HG03175 (cell line): Measurements from ENCODE around the gene APOA5.
A peak's percentile ranks its signal among the peaks of the same experiment; 100 is the strongest.
"Not testable (repeated sequence)": the region's sequence is repeated elsewhere in the genome, so short reads cannot be mapped to it uniquely, and the experiment has no call there.

Experiments used
- ATAC-seq: cut with Tn5 transposase; IDR thresholded peaks from one replicate; pipeline ENCODE4 v1.9.1; 2021; ENCODE audit warnings: mild to moderate bottlenecking, moderate library complexity; ENCODE audit not compliant: unreplicated experiment

Gene APOA5

DNA sequence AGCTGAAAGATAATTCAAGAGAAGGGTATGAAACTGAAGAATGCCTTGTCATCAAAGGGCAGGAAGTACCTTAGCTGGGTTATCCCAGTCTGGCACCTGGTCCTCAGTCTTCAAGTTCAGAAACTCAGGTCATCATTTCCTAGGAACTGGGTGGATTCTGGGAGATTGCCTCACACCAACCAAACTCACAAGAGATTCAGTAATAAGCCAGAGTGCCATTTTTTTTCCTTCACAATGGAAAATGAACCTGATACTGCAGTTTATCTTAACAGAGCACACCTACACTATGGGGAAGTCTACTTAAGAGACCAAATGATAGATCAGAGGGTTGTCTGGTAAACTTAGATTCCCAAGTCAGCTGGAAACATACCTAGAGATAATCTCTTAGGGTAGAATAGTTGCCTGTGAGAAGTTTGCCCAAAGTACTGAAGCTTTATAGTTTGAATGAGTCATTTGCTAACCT lies 15.1 kb downstream of the APOA5 start:
- no peak for ATAC-seq

DNA sequence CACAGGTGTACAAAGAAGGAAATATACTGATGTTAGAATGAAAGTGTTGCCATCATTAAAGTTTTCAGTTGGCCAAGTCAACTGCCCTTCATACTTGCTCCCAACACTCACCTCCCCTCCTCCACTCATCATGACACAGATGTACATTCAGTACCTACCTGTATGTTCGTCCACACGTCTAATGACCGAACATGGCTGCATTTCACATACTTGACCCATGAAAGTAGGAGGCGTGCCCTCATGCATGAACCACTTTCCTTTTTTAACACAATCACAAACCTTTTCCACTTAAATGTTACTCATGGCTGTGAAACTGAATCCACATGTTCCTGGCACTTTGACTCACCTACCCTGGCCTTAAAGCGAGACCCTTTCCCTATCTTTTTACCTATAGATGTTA lies 15.7 kb downstream of the APOA5 start:
- ATAC-seq, result no peak

DNA sequence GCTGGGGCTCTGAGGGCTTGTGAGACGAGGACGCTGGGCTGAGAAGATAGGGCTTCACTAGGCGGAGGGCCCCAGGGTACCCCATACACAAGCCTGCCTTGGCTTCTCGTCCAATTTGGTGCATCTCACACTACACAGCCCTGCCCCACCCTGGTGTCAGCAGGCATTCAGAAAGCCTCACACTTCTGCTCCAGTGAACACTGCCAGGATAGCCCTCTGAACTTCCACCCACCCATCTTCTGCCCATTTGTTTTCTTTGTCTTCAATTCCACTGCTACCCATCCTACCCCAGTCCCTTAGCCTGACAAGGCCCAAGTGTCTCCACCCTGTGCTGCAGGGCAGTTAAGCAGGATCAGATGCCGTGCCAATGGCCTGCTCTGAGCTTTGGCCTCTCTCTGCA lies 17.0 kb downstream of the APOA5 start:
- ATAC-seq, result no peak

DNA sequence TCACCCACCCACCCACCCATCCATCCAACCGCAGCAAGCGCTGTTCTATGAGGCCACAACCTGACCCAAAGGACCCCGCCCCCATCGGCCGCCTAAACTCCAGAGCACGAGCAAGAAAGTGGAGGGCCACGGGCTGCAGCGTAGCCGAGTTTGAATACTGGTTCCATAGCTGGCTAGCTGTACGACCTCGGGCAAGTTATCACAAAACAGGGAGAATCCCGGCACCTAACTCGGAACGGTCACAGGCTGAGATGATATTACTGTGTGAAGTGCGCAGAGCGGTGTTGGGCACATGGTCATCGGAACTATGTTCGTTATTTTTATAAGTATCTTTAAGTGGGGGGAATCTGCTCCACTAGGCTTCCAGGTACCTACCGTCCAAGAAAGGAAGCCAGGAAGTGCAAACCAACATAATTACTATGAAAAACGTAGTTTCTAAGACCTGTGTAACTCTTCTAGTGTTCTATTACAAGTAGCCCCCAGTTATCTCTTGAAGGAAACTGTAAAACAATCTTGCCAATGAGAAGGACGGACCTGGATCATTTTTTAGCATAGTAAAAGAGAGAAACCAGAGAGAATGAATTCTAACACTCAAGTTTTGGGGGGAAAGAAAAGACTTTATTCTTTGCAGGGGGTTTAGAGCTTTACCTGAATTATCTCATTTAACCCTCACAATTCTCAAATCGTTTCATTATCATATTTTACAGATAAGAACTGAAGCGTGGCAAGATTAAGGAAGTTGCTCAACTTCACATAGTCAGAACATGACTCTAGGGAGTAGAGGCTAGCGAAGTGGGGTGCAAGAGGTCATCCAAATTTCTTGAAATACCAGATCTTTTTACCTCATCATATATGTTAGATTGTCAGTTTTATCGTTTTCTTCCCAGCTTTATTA lies 18.2 kb downstream of the APOA5 start:
- ATAC-seq, result peak; percentile 37

GRCh38 chr11:116772443-116773202 lies 19.1 kb downstream of the APOA5 start, which contains the start of gene BUD13:
TSS of gene BUD13 (minus strand) at chr11:116772987. CDS start at chr11:116772964, 23 bp downstream.
- peak; percentile 84 for ATAC-seq

DNA sequence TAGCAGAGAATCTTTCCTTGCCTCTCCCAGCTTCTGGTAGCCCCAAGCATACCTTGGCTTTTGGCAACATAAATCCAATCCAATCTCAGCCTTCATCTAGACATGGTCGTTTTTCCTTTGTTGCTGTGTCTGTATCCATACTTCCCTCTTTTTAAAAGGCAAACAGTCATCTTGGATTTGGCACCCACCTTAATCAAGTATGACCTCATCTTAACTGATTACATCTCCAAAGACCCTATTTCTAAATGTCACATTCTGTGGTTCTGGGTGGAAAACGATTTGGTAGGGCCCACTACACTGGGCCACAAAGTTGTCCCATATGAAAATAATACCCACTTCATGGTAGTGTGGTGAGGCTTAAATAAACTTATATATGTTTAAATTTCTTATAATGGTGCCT lies 19.7 kb downstream of the APOA5 start:
- ATAC-seq, result no peak

GRCh38 chr11:116762132-116762531 lies 29.5 kb downstream of the APOA5 start:
- no peak for ATAC-seq

- ATAC-seq, result not testable (repeated sequence)
Measured at GRCh38 chr11:116756044-116756443, 35.6 kb downstream of the APOA5 start.

GRCh38 chr11:116750070-116750718 lies 41.5 kb downstream of the APOA5 start:
- ATAC-seq, result no peak

- no peak for ATAC-seq
Measured at GRCh38 chr11:116742104-116742503, 49.6 kb downstream of the APOA5 start.

DNA sequence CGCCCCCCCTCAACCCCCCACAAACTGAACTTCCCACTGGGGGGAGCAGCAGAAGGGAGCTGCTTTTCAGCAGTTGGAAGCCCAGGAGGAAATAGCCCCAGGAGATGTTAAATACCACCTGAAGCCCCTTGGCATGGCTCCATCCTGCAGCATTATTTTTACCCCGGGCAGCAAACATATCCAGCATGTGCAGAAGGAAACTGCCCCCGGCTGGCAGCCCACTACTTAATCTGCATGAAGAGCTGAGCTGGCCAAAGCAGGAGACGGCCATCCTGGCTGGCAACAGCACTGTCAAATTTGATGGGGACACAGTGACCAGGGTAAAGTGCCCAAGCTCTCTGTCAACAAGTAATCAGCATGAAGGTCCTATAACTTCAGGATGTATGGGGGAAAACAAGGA lies 50.9 kb downstream of the APOA5 start:
- ATAC-seq, result no peak
